ENCODE results near the gene ACSBG1.
"Not testable (repeated sequence)": the region's sequence is repeated elsewhere in the genome, so short reads cannot be mapped to it uniquely, and the experiment has no call there.

The ACSBG1 gene

DNA sequence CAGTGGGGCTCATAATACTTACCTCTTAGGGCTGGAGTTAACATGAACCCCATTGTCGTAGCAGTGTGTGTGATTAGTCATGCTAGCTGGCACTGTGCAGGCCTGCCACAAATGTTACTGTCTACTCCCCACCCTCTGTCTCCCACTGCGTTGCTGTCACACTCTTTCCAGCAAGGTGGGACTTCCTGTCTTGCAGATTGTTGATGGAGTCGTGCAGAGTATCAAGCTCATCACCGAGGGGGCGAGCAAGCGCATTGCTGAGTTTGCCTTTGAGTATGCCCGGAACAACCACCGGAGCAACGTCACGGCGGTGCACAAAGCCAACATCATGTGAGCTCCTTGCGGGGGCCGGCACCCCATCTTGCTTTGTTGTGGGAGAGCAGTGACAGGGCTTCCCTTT, 72.3 kb downstream of the ACSBG1 start:
- DNase-seq, result no peak

GRCh38 chr15:78159395-78159794, 75.0 kb downstream of the ACSBG1 start:
- no peak for DNase-seq

DNA sequence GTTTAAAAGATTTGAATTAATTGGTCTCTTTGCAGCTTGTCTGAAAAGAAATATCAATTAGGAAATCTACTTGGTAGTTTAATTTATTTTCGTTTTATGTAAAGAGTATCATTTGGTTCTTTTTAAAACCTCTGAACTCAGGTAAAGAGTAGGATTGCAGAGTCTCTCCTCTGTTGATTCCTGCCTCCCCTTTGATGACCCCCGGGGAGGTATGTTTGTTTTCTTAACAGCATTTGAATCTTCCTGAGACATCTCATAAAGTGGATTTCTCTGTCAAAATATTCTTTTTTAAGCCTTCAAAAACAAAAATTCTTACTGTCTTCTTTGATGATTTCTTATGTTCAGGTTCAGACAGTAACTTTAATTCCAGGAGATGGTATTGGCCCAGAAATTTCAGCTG, 77.2 kb downstream of the ACSBG1 start:
- no peak for DNase-seq

- no peak for DNase-seq
Measured at GRCh38 chr15:78156653-78157052, 77.7 kb downstream of the ACSBG1 start.

DNA sequence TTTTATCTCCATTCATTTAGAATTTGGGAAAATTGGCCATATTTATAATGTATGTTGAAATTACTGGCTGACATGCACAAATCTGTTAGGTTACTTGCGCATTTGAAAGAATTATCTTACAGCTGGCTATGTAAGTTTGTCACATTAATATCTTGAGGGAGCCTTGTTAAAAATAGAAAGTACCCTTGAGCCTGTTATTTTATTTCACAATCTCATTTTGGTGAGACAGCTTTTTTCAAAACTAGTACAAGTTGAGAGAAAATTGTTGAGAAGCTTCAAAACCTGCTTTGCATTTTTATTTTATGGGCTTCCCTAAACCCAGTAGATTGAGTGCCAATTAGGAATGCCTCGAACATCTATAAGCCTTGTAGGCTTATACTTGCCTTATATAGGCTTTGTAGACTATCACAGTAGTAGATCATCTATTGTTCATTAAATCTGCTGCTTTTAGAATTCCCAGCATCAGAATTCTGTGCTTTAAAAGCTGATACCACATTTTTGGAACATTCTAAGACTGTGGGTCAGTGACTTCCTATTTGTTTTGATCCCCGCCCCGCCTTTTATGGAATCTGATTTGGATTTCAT, 78.9 kb downstream of the ACSBG1 start:
- DNase-seq, result no peak

- no peak for DNase-seq
Measured at GRCh38 chr15:78154955-78155354, 79.4 kb downstream of the ACSBG1 start.

GRCh38 chr15:78151075-78151474, 83.3 kb downstream of the ACSBG1 start:
- DNase-seq, result not testable (repeated sequence)

DNA sequence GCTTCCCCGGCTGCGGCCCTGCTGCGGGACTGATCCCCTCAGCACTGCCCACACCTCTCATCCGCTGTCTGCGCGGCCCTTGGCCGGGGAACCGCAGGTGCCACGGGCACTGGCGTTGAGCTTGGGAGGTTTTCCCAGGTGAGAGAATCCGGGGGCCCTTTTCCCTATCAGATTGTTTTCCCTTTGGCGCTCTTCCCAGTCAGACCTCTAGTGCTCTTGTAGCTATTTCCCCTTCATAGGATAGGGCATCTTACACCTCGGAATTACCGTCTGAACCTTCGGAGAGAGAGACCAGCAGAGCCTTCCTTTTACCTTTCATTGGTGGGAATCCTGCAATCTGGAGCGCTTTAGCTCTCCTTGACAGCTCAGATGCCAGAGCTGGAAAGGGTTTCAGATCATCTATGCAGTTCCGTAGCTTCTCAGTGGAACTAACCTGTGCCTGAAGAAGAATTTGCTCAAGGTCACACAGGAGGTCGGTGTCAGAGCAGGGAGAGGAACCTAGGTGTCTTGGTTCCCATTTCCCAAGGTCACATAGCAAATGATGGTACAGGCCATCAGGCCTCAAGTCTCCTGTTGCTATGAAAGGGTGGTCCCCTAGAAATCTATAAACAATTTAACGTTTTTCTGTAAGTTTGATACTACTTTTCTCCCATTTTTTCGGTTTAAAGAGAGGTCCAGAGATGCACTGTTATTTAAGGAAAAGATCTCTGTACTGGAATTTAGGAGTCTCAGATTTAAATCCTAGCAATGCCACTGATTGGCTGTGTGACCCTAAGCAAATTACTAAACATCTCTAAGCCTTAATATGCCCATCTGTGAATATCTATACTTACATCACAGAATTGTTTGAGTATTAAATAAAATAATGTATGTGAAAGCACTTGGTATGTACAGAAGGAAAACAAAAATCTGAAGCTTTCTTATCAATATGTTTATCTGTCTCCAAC, 84.3 kb downstream of the ACSBG1 start:
- DNase-seq, result peak; percentile 67

DNA sequence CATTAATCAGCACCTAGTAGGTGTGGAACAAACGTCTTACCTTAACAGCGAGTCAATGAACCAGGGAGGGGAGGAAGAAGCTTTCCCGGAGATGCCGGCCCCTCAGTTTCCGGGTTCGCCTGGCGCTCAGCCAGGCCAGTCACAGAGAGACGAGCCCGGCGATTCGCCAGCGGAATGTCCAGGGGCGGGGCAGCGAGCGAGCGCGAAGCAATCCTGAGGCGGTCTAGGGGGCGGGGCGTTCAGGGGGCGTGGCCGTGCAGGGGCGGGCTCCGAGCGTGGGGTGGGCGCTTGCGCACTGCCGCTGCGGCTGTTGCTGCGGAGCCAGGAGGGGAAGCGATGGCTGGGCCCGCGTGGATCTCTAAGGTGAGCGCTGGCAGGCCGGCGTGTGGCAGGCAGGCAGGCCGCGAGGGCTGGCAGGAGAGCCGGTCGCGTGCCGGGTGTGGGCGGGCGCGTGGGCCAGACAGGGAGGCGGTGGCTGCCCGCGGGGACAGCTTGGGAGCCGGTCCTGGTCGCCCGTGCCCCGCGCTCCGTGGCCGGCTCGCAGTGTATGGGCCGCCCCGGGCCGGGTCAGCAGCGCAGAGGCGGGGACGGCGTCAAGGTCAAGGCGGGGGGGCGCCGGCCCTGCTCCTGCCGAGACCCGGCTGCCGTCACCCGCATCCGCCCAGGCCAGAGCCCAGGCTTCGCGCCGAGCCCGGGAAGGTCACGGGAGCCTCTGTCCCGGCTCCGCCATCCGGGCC, 85.1 kb downstream of the ACSBG1 start, which contains the start of gene IDH3A:
IDH3A (plus strand) TSS at position 295 of the 737 bp plus-strand sequence; CDS start at position 337, 42 bp downstream.
- DNase-seq, result peak; percentile 96

GRCh38 chr15:78148392-78149067, 85.8 kb downstream of the ACSBG1 start:
- DNase-seq, result no peak

DNA sequence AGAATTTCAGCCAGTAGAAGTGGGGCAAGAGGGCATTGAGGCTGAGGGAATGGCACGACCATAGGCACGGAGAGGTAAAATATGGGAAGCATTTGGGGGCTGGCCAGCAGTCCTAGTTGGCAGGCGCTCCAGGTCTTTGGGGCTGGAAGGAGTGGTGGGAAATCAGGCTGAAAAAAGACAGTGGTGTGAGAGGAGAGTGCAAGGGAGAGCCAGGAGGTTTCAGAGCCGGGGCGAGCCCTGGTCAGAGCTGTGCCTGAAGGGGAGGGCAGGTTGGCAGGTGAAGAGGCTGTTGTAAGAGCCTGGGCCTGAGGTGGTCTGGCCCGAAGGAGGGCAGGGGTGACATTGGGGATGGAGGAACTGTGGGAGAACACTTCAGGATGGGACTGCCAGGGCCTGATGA, 86.8 kb downstream of the ACSBG1 start:
- DNase-seq, result no peak

GRCh38 chr15:78146425-78147154, 87.8 kb downstream of the ACSBG1 start:
- DNase-seq, result no peak

- DNase-seq, result no peak
Measured at GRCh38 chr15:78142332-78142731, 92.0 kb downstream of the ACSBG1 start.

DNA sequence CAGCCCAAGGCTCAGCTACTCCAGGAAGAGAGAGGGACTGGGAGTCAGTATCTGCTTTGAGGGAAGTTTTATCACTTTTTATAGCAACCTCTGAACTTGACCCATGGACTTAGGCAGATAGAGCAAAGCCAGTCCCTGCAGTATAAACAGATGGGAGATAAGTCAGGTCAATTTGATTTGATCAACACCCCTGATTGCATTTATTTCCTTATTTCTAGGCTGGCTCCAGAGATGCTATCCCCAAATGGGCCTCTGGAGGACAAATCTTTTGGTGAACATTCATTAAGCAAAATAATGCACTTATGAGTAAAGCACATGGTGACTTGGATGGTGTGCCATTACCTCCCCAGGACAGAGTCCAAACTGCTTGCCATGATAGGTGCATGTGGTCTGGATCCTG, 94.1 kb downstream of the ACSBG1 start:
- no peak for DNase-seq

DNA sequence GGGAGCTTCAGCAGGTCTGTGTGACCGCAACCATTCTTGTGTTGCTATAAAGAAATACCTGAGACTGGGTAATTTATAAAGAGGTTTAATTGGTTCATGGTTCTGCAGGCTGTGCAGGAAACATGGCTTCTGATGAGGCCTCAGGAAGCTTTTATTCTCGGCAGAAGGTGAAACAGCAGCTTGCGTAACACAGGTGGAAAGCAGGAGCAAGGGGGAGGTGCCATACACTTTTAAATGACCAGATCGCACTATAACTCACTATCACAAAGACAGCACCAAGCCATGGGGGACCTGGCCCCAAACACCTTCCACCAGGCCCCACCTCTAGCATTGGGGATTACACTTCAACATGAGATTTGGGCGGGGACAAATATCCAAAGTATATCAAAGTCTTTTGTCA, 94.8 kb downstream of the ACSBG1 start:
- no peak for DNase-seq

GRCh38 chr15:78133801-78134200, 100.6 kb downstream of the ACSBG1 start:
- no peak for DNase-seq

GRCh38 chr15:78131295-78132061, 102.9 kb downstream of the ACSBG1 start, which contains the start of gene CIB2:
Gene CIB2 (minus strand): TSS chr15:78131445. CDS start chr15:78131215, 230 bp downstream.
- DNase-seq, result peak; percentile 88

DNA sequence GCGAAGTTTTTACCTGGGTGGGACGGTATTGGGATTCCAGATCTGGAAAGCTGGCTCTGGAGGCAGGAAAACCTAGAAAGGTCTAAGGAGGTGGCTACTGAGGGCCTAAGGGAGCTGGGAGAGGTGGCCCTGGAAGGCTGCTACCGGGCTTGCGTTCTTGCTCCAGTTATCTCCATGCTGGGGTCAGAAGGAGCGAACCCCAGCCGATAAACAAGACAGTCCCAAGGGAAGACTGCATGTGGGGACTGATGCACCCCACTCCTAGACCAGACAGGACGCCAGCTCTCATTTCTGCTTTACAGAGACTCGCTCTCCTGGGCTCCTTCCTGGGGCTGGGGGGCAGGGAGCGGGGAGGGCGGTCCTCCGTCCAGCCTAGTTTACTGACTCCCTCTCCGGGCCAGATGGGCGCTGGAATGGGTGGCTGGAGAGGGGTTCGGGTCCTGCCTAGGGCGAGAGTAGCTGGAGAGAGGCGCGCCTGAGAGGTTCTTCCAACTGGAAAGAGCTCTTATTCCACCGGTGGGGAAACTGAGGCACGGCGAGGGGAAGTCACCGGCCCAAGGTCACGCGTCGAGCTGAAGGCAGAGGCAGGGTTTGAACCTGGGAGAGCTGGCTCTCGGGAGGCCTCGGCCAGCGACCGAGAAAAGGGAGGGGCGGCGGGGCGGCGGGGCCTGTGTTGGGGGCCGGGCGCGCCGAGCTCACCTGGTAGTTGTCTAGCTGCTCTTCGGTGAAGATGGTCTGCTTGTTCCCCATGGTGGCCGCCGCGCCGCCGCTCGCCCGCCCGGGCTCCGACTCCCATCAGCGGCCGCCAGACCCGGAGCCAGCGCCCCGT, 103.7 kb downstream of the ACSBG1 start:
- no peak for DNase-seq

DNA sequence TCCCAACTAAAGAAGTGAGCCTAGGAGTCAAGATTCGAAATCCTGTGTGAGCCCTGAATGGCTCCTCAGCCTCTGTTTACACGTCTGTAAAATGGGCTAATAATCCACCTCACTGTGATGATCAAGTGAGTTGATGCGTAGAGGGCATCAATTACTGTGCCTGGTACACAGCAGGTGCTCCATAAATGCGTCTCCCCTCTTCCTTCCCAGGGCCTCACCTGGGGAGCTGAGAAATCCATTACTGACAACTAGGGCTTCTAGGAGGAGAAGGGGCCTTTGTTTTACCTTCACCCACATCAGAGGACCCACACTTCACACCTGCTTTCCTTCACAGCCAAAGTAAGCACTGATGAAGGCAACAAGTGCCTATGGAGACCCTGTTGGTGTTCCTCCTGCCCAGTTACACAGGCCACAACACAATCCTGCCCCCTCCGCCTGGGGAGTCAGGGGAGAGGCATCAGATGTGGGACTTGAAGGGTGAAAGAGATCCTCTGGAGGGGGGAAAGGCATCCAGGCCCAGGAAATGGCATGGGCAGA, 104.5 kb downstream of the ACSBG1 start:
- peak; percentile 37 for DNase-seq

Data from NCI-H69 (cell line).